NB4 (cell line): ENCODE results near the gene GNAT1.

ENCODE experiments used
- DNase-seq: peaks from one replicate; pipeline ENCODE4 v3.0.0; 2010; ENCODE audit warnings: low read depth
- H3K4me3 ChIP-seq: one replicate; pipeline ENCODE4 v1.5.1; 2011; ENCODE audit warnings: mild to moderate bottlenecking, low read depth, low read length, moderate library complexity
- CTCF ChIP-seq: IDR thresholded peaks from one replicate; pipeline ENCODE4 v1.5.1; 2012; ENCODE audit warnings: low read depth, low read length
- MAX ChIP-seq: IDR thresholded peaks from 2 replicates; pipeline ENCODE4 v1.6.1; 2011; ENCODE audit warnings: low read depth, low read length
- MYC ChIP-seq: IDR thresholded peaks from 2 replicates; pipeline ENCODE4 v1.6.1; 2011; ENCODE audit warnings: low read depth, low read length
- POLR2A ChIP-seq: IDR thresholded peaks from 2 replicates; pipeline ENCODE4 v1.6.1; 2011; ENCODE audit warnings: mild to moderate bottlenecking; ENCODE audit not compliant: insufficient read length; ENCODE audit errors: extremely low read depth

GNAT1 gene

GRCh38 chr3:50218448-50218847 is 27.0 kb downstream of the GNAT1 start:
- H3K4me3 ChIP-seq, result no peak overlapping the region
- TF ChIP-seq MYC, result no peak
- TF ChIP-seq CTCF, result no peak
- no peak for TF ChIP-seq POLR2A
- no peak for TF ChIP-seq MAX
- DNase-seq, result no peak

GRCh38 chr3:50219285-50219684 is 27.9 kb downstream of the GNAT1 start:
- TF ChIP-seq POLR2A, result no peak
- no peak for TF ChIP-seq MYC
- no peak for TF ChIP-seq CTCF
- no peak for TF ChIP-seq MAX
- no peak for DNase-seq
- no peak overlapping the region for H3K4me3 ChIP-seq

- DNase-seq, result no peak
- no peak for TF ChIP-seq CTCF
- no peak overlapping the region for H3K4me3 ChIP-seq
Observed at GRCh38 chr3:50220109-50220508, 28.7 kb downstream of the GNAT1 start.

GRCh38 chr3:50221051-50221410 is 29.6 kb downstream of the GNAT1 start:
- no peak for DNase-seq
- TF ChIP-seq CTCF (no peak), POLR2A (no peak), MYC (no peak), MAX (no peak)
- no peak overlapping the region for H3K4me3 ChIP-seq

GRCh38 chr3:50221411-50222168 is 30.2 kb downstream of the GNAT1 start:
- H3K4me3 ChIP-seq, result no peak overlapping the region
- TF ChIP-seq CTCF, result peak; percentile 17
- TF ChIP-seq MAX, result no peak
- no peak for TF ChIP-seq MYC
- TF ChIP-seq POLR2A, result no peak
- DNase-seq, result peak; percentile 36

- no peak for DNase-seq
- TF ChIP-seq POLR2A (no peak), MAX (no peak), CTCF (no peak), MYC (no peak)
- H3K4me3 ChIP-seq, result no peak overlapping the region
Observed at GRCh38 chr3:50222169-50222528, 30.7 kb downstream of the GNAT1 start.
